HL-60 (cell line): ENCODE results near the gene TOX2.

Experiments
- GABPA ChIP-seq: IDR thresholded peaks from 2 replicates; pipeline ENCODE4 v1.6.1; 2012; ENCODE audit warnings: low read depth
- POLR2AphosphoS5 ChIP-seq: IDR thresholded peaks from 2 replicates; pipeline ENCODE4 v1.6.1; 2012; ENCODE audit warnings: low read depth
- TF ChIP-seq, protein P1 (sequence below): IDR thresholded peaks from one replicate; pipeline ENCODE4 v1.5.1; 2011; ENCODE audit warnings: low read length, control low read depth, inconsistent platforms; ENCODE audit not compliant: insufficient read depth
- TF ChIP-seq, protein P2 (sequence below): IDR thresholded peaks from 2 replicates; pipeline ENCODE4 v1.6.1; 2012; ENCODE audit warnings: low read depth; ENCODE audit not compliant: insufficient replicate concordance

DNA sequence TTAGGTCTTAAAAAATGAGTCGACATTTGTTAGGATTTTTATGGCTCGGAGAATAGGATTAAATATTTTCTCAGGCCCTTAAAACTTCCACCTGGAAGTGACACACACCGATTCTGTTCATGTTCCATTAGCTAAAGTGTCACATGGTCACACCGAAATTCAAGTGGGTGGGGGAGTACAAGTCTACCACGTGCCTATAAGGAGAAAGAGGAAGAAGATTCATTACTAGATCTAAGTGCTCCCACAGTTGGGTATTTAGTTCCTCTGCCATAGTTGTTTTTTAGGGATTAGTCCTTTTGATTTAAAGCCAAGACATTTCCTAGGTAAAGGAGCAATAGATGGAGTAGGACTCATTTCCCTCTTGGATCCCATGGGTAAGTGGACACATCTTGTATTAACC lies 4.9 kb upstream of the TOX2 start:
- TF ChIP-seq, protein P1, sequence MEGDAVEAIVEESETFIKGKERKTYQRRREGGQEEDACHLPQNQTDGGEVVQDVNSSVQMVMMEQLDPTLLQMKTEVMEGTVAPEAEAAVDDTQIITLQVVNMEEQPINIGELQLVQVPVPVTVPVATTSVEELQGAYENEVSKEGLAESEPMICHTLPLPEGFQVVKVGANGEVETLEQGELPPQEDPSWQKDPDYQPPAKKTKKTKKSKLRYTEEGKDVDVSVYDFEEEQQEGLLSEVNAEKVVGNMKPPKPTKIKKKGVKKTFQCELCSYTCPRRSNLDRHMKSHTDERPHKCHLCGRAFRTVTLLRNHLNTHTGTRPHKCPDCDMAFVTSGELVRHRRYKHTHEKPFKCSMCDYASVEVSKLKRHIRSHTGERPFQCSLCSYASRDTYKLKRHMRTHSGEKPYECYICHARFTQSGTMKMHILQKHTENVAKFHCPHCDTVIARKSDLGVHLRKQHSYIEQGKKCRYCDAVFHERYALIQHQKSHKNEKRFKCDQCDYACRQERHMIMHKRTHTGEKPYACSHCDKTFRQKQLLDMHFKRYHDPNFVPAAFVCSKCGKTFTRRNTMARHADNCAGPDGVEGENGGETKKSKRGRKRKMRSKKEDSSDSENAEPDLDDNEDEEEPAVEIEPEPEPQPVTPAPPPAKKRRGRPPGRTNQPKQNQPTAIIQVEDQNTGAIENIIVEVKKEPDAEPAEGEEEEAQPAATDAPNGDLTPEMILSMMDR, result no peak
- TF ChIP-seq POLR2AphosphoS5 (no peak), GABPA (no peak)
- TF ChIP-seq, protein P2, sequence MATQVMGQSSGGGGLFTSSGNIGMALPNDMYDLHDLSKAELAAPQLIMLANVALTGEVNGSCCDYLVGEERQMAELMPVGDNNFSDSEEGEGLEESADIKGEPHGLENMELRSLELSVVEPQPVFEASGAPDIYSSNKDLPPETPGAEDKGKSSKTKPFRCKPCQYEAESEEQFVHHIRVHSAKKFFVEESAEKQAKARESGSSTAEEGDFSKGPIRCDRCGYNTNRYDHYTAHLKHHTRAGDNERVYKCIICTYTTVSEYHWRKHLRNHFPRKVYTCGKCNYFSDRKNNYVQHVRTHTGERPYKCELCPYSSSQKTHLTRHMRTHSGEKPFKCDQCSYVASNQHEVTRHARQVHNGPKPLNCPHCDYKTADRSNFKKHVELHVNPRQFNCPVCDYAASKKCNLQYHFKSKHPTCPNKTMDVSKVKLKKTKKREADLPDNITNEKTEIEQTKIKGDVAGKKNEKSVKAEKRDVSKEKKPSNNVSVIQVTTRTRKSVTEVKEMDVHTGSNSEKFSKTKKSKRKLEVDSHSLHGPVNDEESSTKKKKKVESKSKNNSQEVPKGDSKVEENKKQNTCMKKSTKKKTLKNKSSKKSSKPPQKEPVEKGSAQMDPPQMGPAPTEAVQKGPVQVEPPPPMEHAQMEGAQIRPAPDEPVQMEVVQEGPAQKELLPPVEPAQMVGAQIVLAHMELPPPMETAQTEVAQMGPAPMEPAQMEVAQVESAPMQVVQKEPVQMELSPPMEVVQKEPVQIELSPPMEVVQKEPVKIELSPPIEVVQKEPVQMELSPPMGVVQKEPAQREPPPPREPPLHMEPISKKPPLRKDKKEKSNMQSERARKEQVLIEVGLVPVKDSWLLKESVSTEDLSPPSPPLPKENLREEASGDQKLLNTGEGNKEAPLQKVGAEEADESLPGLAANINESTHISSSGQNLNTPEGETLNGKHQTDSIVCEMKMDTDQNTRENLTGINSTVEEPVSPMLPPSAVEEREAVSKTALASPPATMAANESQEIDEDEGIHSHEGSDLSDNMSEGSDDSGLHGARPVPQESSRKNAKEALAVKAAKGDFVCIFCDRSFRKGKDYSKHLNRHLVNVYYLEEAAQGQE, result no peak
